K562 (cell line): Measurements from ENCODE around the gene DACT3. TPM values are rescaled to one million over a fixed set of nuclear protein-coding genes. Genes with fewer than 3 reads are reported as not detected.

Experiments
- ARID2 ChIP-seq: fragments of 450-650 bp; IDR thresholded peaks from 2 replicates; pipeline ENCODE4 v1.6.1; 2017; ENCODE audit warnings: antibody characterized with exemption, mild to moderate bottlenecking
- BDP1 ChIP-seq: IDR thresholded peaks from 3 replicates; pipeline ENCODE4 v1.6.1; 2011; ENCODE audit not compliant: insufficient read length, insufficient read depth
- BRCA1 ChIP-seq, 2 experiments: fragments of 450-650 bp in 1 of 2; sonication (generic) in 1 of 2; formaldehyde crosslinking in 1 of 2; IDR thresholded peaks; 2 replicates each; pipeline versions ENCODE4 v1.5.0 to v1.6.1; 2017 to 2020; ENCODE audit warnings: mild to moderate bottlenecking in 1 of 2, missing genetic modification reagents in 1 of 2
- CHCHD3 ChIP-seq: fragments of 250-450 bp; sonication (Bioruptor Pico); IDR thresholded peaks from 2 replicates; pipeline ENCODE4 v2.1.2; 2022; ENCODE audit warnings: mild to moderate bottlenecking
- CTBP1 ChIP-seq: fragments of 450-650 bp; IDR thresholded peaks from 2 replicates; pipeline ENCODE4 v1.6.1; 2016; ENCODE audit warnings: borderline replicate concordance
- HNRNPLL ChIP-seq: fragments of 200-400 bp; formaldehyde crosslinking; IDR thresholded peaks from 2 replicates; pipeline ENCODE4 v1.6.1; 2017; ENCODE audit warnings: low read length, low read depth, mild to moderate bottlenecking; ENCODE audit not compliant: poor library complexity, severe bottlenecking
- IRF2 ChIP-seq: sonication (generic); formaldehyde crosslinking; IDR thresholded peaks from 2 replicates; pipeline ENCODE4 v1.8.1; 2022; ENCODE audit warnings: mild to moderate bottlenecking, missing genetic modification reagents
- MCM2 ChIP-seq: fragments of 450-650 bp; IDR thresholded peaks from 2 replicates; pipeline ENCODE4 v1.6.1; 2017; ENCODE audit warnings: low read depth, mild to moderate bottlenecking
- NCOA6 ChIP-seq: fragments of 450-650 bp; IDR thresholded peaks from 2 replicates; pipeline ENCODE4 v1.6.1; 2017; ENCODE audit warnings: mild to moderate bottlenecking
- POLR2AphosphoS2 ChIP-seq: IDR thresholded peaks from 2 replicates; pipeline ENCODE4 v1.6.1; 2012; ENCODE audit warnings: low read length, improper control_type of control experiment
- POLR2AphosphoS5 ChIP-seq: IDR thresholded peaks from 2 replicates; pipeline ENCODE4 v1.6.1; 2011; ENCODE audit warnings: mild to moderate bottlenecking, low read depth, low read length, moderate library complexity; ENCODE audit not compliant: control insufficient read depth, insufficient read depth
- POLR2G ChIP-seq: fragments of 200-400 bp; formaldehyde crosslinking; IDR thresholded peaks from 2 replicates; pipeline ENCODE4 v1.6.1; 2017; ENCODE audit warnings: low read depth, mild to moderate bottlenecking, antibody characterized with exemption, low read length, moderate library complexity
- POLR2H ChIP-seq: IDR thresholded peaks from 2 replicates; pipeline ENCODE4 v1.6.1; 2016; ENCODE audit warnings: missing genetic modification characterization, low read depth, mild to moderate bottlenecking, control low read depth, missing compliant biosample characterization, moderate library complexity
- REST ChIP-seq, 2 experiments: fragments of 450-650 bp; formaldehyde crosslinking in 1 of 2; IDR thresholded peaks; 2 replicates each; pipeline versions ENCODE4 v1.4.0 to v1.6.1; 2014 to 2020; ENCODE audit warnings: mild to moderate bottlenecking in 2 of 2, borderline replicate concordance in 1 of 2, low read depth in 1 of 2
- RFX5 ChIP-seq: IDR thresholded peaks from 2 replicates; pipeline ENCODE4 v1.6.1; 2011; ENCODE audit warnings: low read depth, mild to moderate bottlenecking, improper control_type of control experiment, low read length
- SUPT5H ChIP-seq: fragments of 450-650 bp; IDR thresholded peaks from 2 replicates; pipeline ENCODE4 v1.6.1; 2016
- XRCC5 ChIP-seq: fragments of 200-400 bp; formaldehyde crosslinking; IDR thresholded peaks from 2 replicates; pipeline ENCODE4 v1.6.1; 2017; ENCODE audit warnings: low read depth, mild to moderate bottlenecking, low read length
- ZBTB7A ChIP-seq: IDR thresholded peaks from 2 replicates; pipeline ENCODE4 v1.6.1; 2011; ENCODE audit warnings: low read depth, mild to moderate bottlenecking, low read length, moderate library complexity, borderline replicate concordance; ENCODE audit not compliant: control insufficient read depth
- ZNF431 ChIP-seq: sonication (generic); formaldehyde crosslinking; IDR thresholded peaks from 2 replicates; pipeline ENCODE4 v1.8.0; 2022; ENCODE audit warnings: mild to moderate bottlenecking, missing genetic modification reagents
- polyA plus RNA-seq, 8 experiments: library from polyadenylated mRNA; depleted of rRNA in 4 of 8; stranded (reverse) in 5 of 8; unstranded in 3 of 8; fragments of >200 nt; fragmentation: Nextera tagmentation in 2 of 8; fragmentation: Illumina TruSeq in 1 of 8; extraction: Ambion mirVana in 2 of 8; extraction: Trizol in 1 of 8; gene quantifications; 2 replicates each; pipeline versions ENCODE4 v1.2.1 to v1.2.3, GENCODE V29; 2011 to 2014; ENCODE audit warnings: inconsistent platforms in 1 of 8, missing spikeins in 1 of 8
- total RNA-seq, 7 experiments: library from RNA; depleted of rRNA in 6 of 7; stranded (reverse); fragments of >200 nt in 6 of 7; fragmentation: Illumina TruSeq in 2 of 7; extraction: Trizol in 2 of 7; gene quantifications; 2 replicates each; pipeline versions ENCODE4 v1.2.1 to v1.2.3, GENCODE V29; 2011 to 2021; ENCODE audit warnings: low replicate concordance in 1 of 7

The DACT3 gene
- total and polyA plus RNA-seq, 9 of the 15 experiments (the other 6 are each of a cell fraction or from before 2014, with no cell fraction given), result 0.67 to 6.5 (median 3.5) TPM

GRCh38 chr19:46704379-46705076 lies 43.5 kb upstream of the DACT3 start (continued):
- TF ChIP-seq CHCHD3 (CRISPR knock-in tag) (no peak), POLR2G (peak; percentile 68), REST (IDR thresholded peaks at IDR 0.05; ENCODE audit: borderline replicate concordance) (peak; percentile 59; the same call in 1 of the 2 replicates), REST (CRISPR knock-in tag; IDR thresholded peaks at IDR 0.05; ENCODE audit: low read depth) (no peak), ARID2 (peak; percentile 37; the same call in 1 of the 2 replicates), BRCA1 (IDR thresholded peaks at IDR 0.05) (no peak), BRCA1 (CRISPR knock-in tag; IDR thresholded peaks at IDR 0.05) (no peak), HNRNPLL (no peak), ZNF431 (no peak), CTBP1 (0 out of 2 replicates have a peak, but pooled peaks have one; percentile 28), ZBTB7A (0 out of 2 replicates have a peak, but pooled peaks have one; percentile 17), IRF2 (CRISPR knock-in tag) (no peak), RFX5 (no peak), NCOA6 (no peak), SUPT5H (no peak), POLR2H (tag) (no peak), POLR2AphosphoS2 (no peak), POLR2AphosphoS5 (no peak), MCM2 (no peak), BDP1 (no peak), XRCC5 (peak; percentile 76; the same call in 1 of the 2 replicates)
